ENCODE measurements around the gene PYGO2.

Gene PYGO2

GRCh38 chr1:154959426-154959780, 2.2 kb downstream of the PYGO2 start:
- no peak overlapping the region for H3K27ac ChIP-seq (replicated peaks)
- H3K27me3 ChIP-seq (ENCODE audit: insufficient read depth, poor library complexity, severe bottlenecking), result no peaks in the 10 kb centered on the region
- no peak for DNase-seq (ENCODE audit: low read depth in 1 of 2, low spot score in 1 of 2)
- TF ChIP-seq GABPA (IDR thresholded peaks at IDR 0.05; ENCODE audit: low read depth) (no peak), POLR2AphosphoS5 (IDR thresholded peaks at IDR 0.05; ENCODE audit: low read depth) (no peak), REST (IDR thresholded peaks at IDR 0.05; ENCODE audit: insufficient replicate concordance, low read depth) (no peak), SPI1 (IDR thresholded peaks at IDR 0.05; ENCODE audit: borderline replicate concordance, low read depth) (no peak), CTCF (IDR thresholded peaks at IDR 0.05; ENCODE audit: insufficient read depth, low read length) (no peak)
- H3K4me3 ChIP-seq (replicated peaks; ENCODE audit: insufficient read depth, low read length), result no peak overlapping the region

GRCh38 chr1:154958681-154959425, 2.7 kb downstream of the PYGO2 start:
- no peak for DNase-seq (ENCODE audit: low read depth in 1 of 2, low spot score in 1 of 2)
- TF ChIP-seq POLR2AphosphoS5 (IDR thresholded peaks at IDR 0.05; ENCODE audit: low read depth) (no peak), GABPA (IDR thresholded peaks at IDR 0.05; ENCODE audit: low read depth) (no peak)
- no peaks in the 10 kb centered on the region for H3K27me3 ChIP-seq (ENCODE audit: insufficient read depth, poor library complexity, severe bottlenecking)
- no peak overlapping the region for H3K27ac ChIP-seq (replicated peaks)
- no peak overlapping the region for H3K4me3 ChIP-seq (replicated peaks; ENCODE audit: insufficient read depth, low read length)

- Histone ChIP-seq H3K27me3 (ENCODE audit: insufficient read depth, poor library complexity, severe bottlenecking) (no peaks in the 10 kb centered on the region), H3K27ac (replicated peaks) (no peak overlapping the region), H3K4me3 (replicated peaks; ENCODE audit: insufficient read depth, low read length) (no peak overlapping the region)
- no peak for TF ChIP-seq CTCF (IDR thresholded peaks at IDR 0.05; ENCODE audit: insufficient read depth, low read length)
- TF ChIP-seq SPI1 (IDR thresholded peaks at IDR 0.05; ENCODE audit: borderline replicate concordance, low read depth), result no peak
- DNase-seq (ENCODE audit: low read depth in 1 of 2, low spot score in 1 of 2), result no peak
Measured at GRCh38 chr1:154958036-154958435, 3.5 kb downstream of the PYGO2 start.

- H3K27ac ChIP-seq (replicated peaks), result no peak overlapping the region
- no peak for DNase-seq (ENCODE audit: low read depth in 1 of 2, low spot score in 1 of 2)
- H3K27me3 ChIP-seq (ENCODE audit: insufficient read depth, poor library complexity, severe bottlenecking), result no peaks in the 10 kb centered on the region
- no peak overlapping the region for H3K4me3 ChIP-seq (replicated peaks; ENCODE audit: insufficient read depth, low read length)
- no peak for TF ChIP-seq CTCF (IDR thresholded peaks at IDR 0.05; ENCODE audit: insufficient read depth, low read length)
- TF ChIP-seq REST (IDR thresholded peaks at IDR 0.05; ENCODE audit: insufficient replicate concordance, low read depth), result no peak
- no peak for TF ChIP-seq SPI1 (IDR thresholded peaks at IDR 0.05; ENCODE audit: borderline replicate concordance, low read depth)
- no peak for TF ChIP-seq POLR2AphosphoS5 (IDR thresholded peaks at IDR 0.05; ENCODE audit: low read depth)
- TF ChIP-seq GABPA (IDR thresholded peaks at IDR 0.05; ENCODE audit: low read depth), result no peak
Measured at GRCh38 chr1:154957091-154957657, 4.4 kb downstream of the PYGO2 start.
